Adrenal gland (tissue), 5 donors: Measurements from ENCODE around the gene IL3.

Experiments used
- POLR2A ChIP-seq, 2 donors: fragments of 450-650 bp; IDR thresholded peaks; one replicate each; pipeline ENCODE4 v1.6.1; 2017; ENCODE audit warnings: antibody characterized with exemption in 2 of 2, mild to moderate bottlenecking in 2 of 2, moderate library complexity in 1 of 2
- TF ChIP-seq, protein P1 (sequence below), 6 experiments: fragments of 450-650 bp in 4 of 6; fragments of 200-600 bp in 2 of 6; sonication (generic) in 1 of 6; IDR thresholded peaks; 1 replicate in 5 of 6; 2 replicates in 1 of 6; pipeline versions ENCODE4 v1.5.1 to v1.8.0; 2016 to 2021; ENCODE audit warnings: antibody characterized with exemption in 6 of 6, mild to moderate bottlenecking in 2 of 6, moderate library complexity in 1 of 6
- donor health status: DM: no; HTN: no; CAD: no.

DNA sequence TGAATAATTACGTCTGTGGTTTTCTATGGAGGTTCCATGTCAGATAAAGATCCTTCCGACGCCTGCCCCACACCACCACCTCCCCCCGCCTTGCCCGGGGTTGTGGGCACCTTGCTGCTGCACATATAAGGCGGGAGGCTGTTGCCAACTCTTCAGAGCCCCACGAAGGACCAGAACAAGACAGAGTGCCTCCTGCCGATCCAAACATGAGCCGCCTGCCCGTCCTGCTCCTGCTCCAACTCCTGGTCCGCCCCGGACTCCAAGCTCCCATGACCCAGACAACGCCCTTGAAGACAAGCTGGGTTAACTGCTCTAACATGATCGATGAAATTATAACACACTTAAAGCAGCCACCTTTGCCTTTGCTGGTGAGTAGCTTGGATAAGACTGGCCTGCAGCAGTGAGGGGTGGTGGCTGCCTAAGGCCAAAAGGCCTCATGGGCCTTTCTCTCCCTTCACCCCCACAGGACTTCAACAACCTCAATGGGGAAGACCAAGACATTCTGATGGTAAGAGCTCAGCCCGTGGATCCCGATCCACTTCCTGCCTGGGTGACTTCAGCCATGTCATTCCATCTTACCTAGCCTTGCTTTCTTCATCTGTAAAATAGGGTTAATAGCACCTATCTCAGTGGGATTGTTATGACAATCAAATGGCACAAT lies at the start of gene IL3:
- TF ChIP-seq, protein P1, sequence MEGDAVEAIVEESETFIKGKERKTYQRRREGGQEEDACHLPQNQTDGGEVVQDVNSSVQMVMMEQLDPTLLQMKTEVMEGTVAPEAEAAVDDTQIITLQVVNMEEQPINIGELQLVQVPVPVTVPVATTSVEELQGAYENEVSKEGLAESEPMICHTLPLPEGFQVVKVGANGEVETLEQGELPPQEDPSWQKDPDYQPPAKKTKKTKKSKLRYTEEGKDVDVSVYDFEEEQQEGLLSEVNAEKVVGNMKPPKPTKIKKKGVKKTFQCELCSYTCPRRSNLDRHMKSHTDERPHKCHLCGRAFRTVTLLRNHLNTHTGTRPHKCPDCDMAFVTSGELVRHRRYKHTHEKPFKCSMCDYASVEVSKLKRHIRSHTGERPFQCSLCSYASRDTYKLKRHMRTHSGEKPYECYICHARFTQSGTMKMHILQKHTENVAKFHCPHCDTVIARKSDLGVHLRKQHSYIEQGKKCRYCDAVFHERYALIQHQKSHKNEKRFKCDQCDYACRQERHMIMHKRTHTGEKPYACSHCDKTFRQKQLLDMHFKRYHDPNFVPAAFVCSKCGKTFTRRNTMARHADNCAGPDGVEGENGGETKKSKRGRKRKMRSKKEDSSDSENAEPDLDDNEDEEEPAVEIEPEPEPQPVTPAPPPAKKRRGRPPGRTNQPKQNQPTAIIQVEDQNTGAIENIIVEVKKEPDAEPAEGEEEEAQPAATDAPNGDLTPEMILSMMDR (IDR thresholded peaks at IDR 0.05) = no peak
- TF ChIP-seq POLR2A (IDR thresholded peaks at IDR 0.05) = no peak
